Neural progenitor cell (in vitro differentiated cells): ENCODE data around the gene HES3.

Experiments used
- CTCF ChIP-seq: fragments of 200-600 bp; sonication (generic); IDR thresholded peaks from 2 replicates; pipeline ENCODE4 v1.5.1; 2017; ENCODE audit warnings: antibody characterized with exemption, mild to moderate bottlenecking
- EZH2 ChIP-seq: fragments of 200-600 bp; sonication (generic); IDR thresholded peaks from 2 replicates; pipeline ENCODE4 v1.6.1; 2017; ENCODE audit warnings: antibody characterized with exemption, mild to moderate bottlenecking, moderate library complexity
- EZH2phosphoT487 ChIP-seq: fragments of 200-600 bp; sonication (generic); IDR thresholded peaks from 2 replicates; pipeline ENCODE4 v1.6.1; 2017; ENCODE audit warnings: antibody characterized with exemption

- TF ChIP-seq EZH2 (no peak), CTCF (no peak), EZH2phosphoT487 (no peak)
These were observed at the start of gene HES3 for GRCh38 chr1:6243993-6244392.
